Measurements from ENCODE around the gene VPS8.

DNA sequence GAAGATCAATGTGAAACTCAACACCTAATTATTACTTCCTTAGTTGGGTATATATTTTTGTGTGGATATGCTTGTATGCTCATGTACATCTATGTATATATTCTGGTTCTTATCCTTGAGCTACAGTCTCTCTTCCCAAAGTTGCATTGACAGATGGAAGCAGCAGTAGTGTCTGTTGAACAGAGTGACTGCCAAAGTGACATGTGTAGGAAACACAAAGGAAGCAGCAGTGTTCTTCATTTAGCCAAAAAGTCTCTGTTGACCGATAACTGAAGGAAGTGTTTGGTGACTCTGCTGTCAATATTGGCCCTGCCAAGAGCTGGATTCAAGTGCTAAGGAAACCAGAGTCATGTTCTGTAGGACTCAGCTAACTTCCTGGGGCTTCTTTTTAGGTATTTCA, 217.1 kb downstream of the VPS8 start:
- TF ChIP-seq KDM1A (IDR thresholded peaks at IDR 0.05; ENCODE audit: borderline replicate concordance, low read length) (no peak), JUN (IDR thresholded peaks at IDR 0.05; ENCODE audit: low read depth, low read length) (no peak), NANOG (IDR thresholded peaks at IDR 0.05; ENCODE audit: insufficient read depth, low read depth, low read length, poor library complexity, severe bottlenecking) (no peak), EP300 (IDR thresholded peaks at IDR 0.05; ENCODE audit: borderline replicate concordance in 1 of 2, low read depth in 2 of 2, low read length in 2 of 2) (no peak), BCL11A (IDR thresholded peaks at IDR 0.05; ENCODE audit: low read depth in 2 of 2, low read length in 2 of 2) (no peak), POLR2A (IDR thresholded peaks at IDR 0.05; ENCODE audit: control extremely low read depth in 1 of 2, low read depth in 2 of 2, low read length in 2 of 2) (no peak), YY1 (IDR thresholded peaks at IDR 0.05; ENCODE audit: low read depth, low read length) (no peak), GTF2F1 (IDR thresholded peaks at IDR 0.05; ENCODE audit: borderline replicate concordance, low read depth, low read length) (no peak), CEBPB (IDR thresholded peaks at IDR 0.05; ENCODE audit: low read depth, low read length) (no peak), NRF1 (IDR thresholded peaks at IDR 0.05; ENCODE audit: low read depth, low read length) (no peak), EZH2 (IDR thresholded peaks at IDR 0.05; ENCODE audit: low read depth, low read length, severe bottlenecking) (no peak)
- TF ChIP-seq, protein P1, sequence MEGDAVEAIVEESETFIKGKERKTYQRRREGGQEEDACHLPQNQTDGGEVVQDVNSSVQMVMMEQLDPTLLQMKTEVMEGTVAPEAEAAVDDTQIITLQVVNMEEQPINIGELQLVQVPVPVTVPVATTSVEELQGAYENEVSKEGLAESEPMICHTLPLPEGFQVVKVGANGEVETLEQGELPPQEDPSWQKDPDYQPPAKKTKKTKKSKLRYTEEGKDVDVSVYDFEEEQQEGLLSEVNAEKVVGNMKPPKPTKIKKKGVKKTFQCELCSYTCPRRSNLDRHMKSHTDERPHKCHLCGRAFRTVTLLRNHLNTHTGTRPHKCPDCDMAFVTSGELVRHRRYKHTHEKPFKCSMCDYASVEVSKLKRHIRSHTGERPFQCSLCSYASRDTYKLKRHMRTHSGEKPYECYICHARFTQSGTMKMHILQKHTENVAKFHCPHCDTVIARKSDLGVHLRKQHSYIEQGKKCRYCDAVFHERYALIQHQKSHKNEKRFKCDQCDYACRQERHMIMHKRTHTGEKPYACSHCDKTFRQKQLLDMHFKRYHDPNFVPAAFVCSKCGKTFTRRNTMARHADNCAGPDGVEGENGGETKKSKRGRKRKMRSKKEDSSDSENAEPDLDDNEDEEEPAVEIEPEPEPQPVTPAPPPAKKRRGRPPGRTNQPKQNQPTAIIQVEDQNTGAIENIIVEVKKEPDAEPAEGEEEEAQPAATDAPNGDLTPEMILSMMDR (IDR thresholded peaks at IDR 0.05; ENCODE audit: control extremely low read depth in 1 of 3, insufficient read depth in 1 of 3, low read depth in 1 of 3, low read length in 3 of 3): no peak
- TF ChIP-seq, protein P2, sequence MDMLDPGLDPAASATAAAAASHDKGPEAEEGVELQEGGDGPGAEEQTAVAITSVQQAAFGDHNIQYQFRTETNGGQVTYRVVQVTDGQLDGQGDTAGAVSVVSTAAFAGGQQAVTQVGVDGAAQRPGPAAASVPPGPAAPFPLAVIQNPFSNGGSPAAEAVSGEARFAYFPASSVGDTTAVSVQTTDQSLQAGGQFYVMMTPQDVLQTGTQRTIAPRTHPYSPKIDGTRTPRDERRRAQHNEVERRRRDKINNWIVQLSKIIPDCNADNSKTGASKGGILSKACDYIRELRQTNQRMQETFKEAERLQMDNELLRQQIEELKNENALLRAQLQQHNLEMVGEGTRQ (IDR thresholded peaks at IDR 0.05; ENCODE audit: low read length): no peak
